Left renal pelvis (tissue), 4 donors: ENCODE measurements around the gene DENND1C. TPM values are rescaled to one million over a fixed set of nuclear protein-coding genes. Genes with fewer than 3 reads are reported as not detected.

Source experiments
- DNase-seq, 4 donors: peaks; one replicate each; pipeline ENCODE4 v3.0.0-alpha.2; 2013; ENCODE audit warnings: low read depth in 4 of 4, low spot score in 3 of 4
- polyA plus RNA-seq, 4 donors: library from polyadenylated mRNA; unstranded; fragments of 120-200 nt; gene quantifications; one replicate each; pipeline ENCODE4 v1.2.1, GENCODE V29; 2013; ENCODE audit not compliant: insufficient read length in 4 of 4

Gene DENND1C
- polyA plus RNA-seq, 4 donors, result 1.5 to 40.6 (median 36.1) TPM

- DNase-seq, result no peak
These were observed 55.6 kb downstream of the DENND1C start for GRCh38 chr19:6425732-6426620.

DNA sequence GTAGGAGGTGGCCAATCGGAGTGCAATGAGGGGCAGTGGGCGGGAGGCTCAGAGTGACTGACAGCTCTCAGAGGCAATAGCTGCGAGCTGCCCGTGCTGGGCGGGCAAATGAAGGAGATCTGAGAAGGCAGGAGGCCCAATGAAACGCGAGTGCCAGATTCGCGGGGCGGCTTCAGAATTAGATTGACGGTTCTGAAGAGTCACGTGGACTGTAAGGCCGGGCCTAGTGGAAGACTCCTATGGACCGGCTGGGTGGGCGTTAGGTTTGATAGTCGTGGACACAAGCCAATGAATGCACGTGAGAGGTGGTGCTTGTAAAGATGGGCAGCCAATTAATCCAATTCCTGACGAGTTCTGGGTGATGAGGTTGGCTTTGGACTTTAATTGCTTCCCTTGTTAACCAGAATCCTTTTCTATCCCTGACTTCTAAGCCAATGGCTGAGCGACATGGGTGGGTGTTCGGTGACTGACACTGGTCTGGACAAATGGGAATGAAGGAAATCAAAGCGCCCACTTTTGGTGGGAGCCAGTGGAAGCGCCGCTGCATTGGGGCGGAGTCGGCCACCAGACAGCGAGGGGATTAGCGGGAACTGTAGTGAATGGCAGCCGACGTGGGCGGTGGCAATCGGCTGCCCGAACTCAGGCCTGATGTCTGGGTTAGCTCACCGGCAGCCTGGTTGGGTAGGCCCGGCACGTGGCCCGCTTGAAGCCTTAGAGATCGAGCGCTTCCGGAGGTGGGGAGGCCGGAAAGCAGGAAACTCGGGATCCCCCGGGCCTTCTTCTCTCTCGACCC lies 56.5 kb downstream of the DENND1C start:
- peak; percentile 100 for DNase-seq

DNA sequence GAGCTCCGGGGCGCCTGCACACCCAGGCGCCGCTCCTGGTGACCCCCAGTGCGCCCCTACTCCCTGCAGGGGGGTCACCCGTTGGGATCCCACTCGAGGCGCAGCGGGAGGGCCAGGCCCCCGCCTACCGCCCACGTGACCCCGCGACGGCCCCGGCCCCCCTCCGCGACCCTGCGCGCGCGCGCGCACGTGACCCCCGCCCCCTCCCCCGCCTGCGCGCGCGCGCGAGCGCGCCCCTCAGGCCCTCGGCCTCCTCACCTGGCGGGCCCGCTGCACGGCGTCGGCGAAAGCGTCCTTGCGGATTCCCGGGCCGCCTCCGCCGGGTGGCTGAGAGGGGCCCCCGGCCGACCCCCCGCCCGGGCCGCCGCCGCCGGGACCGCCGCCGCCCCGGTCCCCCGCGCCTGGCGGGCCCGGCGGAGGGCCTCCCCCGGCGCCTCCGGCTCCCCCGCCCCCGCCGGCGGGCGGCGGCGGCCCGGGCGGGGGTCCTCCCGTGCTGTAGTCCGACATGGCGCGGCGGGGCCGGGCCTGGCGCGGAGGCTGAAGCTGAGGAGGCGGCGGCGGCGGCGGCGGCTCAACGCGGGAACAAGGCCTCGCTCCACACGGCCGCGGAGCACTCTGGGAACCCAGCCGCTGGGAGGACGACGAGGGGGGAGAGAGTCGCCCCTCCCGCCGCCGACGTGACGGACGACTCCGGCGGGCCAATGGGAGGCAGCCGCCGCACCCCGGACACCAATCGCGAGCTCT lies 57.2 kb downstream of the DENND1C start, which contains the start of gene KHSRP:
TSS of gene KHSRP (minus strand) at position 617 of the 744 bp plus-strand sequence. CDS start at position 507, 110 bp downstream.
- DNase-seq, result no peak

- DNase-seq, result no peak
These were observed 57.9 kb downstream of the DENND1C start for GRCh38 chr19:6423499-6424194.

DNA sequence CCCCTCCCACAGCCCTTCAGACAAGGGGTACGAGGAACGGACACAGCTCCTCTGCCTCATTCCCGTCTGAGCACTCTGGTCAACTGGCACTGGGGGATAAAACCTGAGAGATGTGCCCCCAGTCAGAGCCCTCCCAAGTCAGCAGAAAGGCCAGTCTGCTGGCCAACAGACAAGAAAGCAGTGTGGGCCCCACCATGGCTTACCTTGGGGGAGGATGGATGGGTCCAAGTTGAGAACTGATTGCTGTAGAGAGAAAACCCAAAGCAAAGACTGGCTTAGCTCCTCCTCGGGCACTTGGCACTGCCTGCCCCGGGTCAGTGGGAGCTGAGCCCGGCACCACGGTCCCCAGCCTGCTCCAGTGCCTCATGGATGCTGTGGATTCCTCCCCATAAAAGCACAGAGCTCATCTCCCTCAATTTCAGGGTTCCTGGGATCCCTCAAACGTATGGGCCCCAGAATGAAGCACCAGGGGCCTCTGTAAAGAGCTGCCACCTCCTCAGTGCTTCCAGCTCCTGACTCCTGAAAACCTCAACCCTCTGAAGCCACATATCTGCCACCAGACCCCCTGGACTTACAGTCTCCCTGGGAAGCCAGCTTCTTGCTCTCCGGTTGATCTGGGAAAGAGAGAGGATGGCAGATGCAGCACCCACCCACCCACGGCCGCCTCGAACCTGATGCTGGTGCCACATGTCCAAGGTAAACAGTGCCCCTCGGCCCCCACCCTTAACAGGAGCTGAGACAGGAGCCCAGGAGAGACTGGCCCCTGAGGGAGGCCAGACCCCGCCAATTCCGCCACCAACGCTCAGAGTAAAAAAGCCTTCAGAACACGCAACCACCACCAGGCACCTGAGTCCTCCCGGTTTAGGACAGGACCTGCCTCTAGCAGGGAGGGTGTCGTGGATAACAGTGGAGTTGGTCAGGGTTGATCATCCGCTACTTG lies 60.2 kb downstream of the DENND1C start:
- no peak for DNase-seq

DNA sequence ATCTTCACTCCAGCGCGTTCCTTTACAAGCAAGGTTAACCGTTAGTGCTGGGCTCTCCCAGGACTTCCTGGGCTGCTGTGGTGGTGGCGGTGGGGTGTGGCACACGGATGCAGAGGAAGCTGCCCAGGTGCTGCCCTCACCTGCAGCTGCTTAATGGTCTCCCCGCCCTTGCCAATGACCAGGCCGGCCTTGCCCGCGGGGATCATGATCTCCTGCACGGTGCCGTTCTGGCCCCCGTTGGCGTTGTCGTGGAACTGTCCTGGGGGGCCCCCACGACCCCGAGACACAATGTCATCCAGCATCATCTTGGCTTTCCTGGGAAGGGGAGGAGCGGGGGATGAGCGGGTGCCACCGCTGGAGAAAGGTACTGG lies 63.0 kb downstream of the DENND1C start:
- DNase-seq, result no peak

DNA sequence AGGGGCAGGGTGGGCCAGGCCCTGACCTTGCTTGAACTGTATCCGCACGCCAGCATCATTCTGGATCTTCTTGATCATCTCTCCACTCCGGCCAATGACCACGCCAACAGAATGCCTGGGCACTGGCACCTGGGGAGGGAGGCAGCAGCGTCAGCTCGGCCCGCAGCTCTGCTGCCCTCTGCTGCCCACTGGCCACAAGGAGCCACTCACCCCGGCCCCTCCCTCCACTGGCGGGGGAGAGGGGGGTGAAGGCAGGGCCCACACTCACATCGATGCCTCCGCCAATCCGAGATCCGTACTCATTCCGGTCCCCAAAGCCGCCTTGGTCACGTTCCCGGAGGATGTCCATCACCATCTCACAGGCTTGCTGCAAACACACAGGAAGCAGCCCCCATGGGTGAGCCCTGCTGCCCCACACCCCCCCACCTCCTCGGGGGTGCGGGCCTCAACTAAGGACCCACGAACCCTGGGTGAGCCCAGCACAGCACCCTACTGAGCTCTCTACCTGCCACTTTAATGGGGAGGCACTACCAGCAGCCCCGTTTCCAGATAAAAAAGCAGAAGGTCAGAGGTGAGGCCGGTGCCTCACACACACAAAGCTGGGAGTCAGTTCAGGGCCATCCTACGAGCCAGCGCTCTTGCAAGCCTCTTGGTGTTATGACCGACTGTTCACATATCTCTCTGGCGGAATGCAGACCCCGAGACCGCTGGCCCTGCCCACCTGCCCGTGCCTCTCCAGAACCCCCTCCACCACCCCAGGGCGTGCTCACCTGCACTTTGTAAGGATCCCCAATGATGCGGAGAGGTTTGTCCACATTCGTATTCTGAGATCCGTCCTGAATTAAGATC lies 63.6 kb downstream of the DENND1C start:
- DNase-seq, result no peak

Other genes with a start within 250 kb of the DENND1C start
- 100 to 1,000 TPM in 1 of 4 donors, 10 to 100 TPM in 3; 72.5 to 118 (median 76.5) TPM for gene MLLT1, start 201.8 kb downstream of the DENND1C start, polyA plus RNA-seq
- gene ACER1, start 148.2 kb downstream of the DENND1C start, polyA plus RNA-seq, result under 1 TPM in 3 of 4 donors, not detected in 1; 0.10 to 0.20 (median 0.11) TPM
- 10 to 100 TPM; 47.0 to 65.3 (median 57.5) TPM for gene CLPP, start 120.3 kb downstream of the DENND1C start, polyA plus RNA-seq
- gene ALKBH7, start 109.0 kb downstream of the DENND1C start, polyA plus RNA-seq, result 10 to 100 TPM; 40.0 to 91.4 (median 43.3) TPM
- 1 to 10 TPM; 1.5 to 3.3 (median 2.3) TPM for gene PSPN, start 105.9 kb downstream of the DENND1C start, polyA plus RNA-seq
- gene GTF2F1, start 88.6 kb downstream of the DENND1C start, polyA plus RNA-seq, result 10 to 100 TPM; 67.6 to 99.8 (median 85.7) TPM
- gene KHSRP, start 57.0 kb downstream of the DENND1C start, polyA plus RNA-seq, result 100 to 1,000 TPM; 259 to 351 (median 275) TPM
- under 1 TPM; 0.21 to 0.88 (median 0.58) TPM for gene SLC25A41, start 48.0 kb downstream of the DENND1C start, polyA plus RNA-seq
- gene SLC25A23, start 22.0 kb downstream of the DENND1C start, polyA plus RNA-seq, result 10 to 100 TPM; 55.2 to 85.1 (median 68.6) TPM
- gene CRB3, start 17.5 kb downstream of the DENND1C start, polyA plus RNA-seq, result 10 to 100 TPM in 3 of 4 donors, under 1 TPM in 1; 0.55 to 39.8 (median 24.0) TPM
- gene TUBB4A, start 20.5 kb upstream of the DENND1C start, polyA plus RNA-seq, result 10 to 100 TPM in 3 of 4 donors, 1 to 10 TPM in 1; 5.8 to 47.2 (median 31.2) TPM
- gene TNFSF9, start 49.2 kb upstream of the DENND1C start, polyA plus RNA-seq, result 1 to 10 TPM in 1 of 4 donors, under 1 TPM in 3; 0.20 to 2.4 (median 0.39) TPM
- gene CD70, start 109.4 kb upstream of the DENND1C start, polyA plus RNA-seq, result not detected
- under 1 TPM in 3 of 4 donors, not detected in 1; 0.08 to 0.13 (median 0.08) TPM for gene TNFSF14, start 188.4 kb upstream of the DENND1C start, polyA plus RNA-seq
- gene C3, start 238.9 kb upstream of the DENND1C start, polyA plus RNA-seq, result 10 to 100 TPM; 15.0 to 24.7 (median 20.0) TPM